GM23338 (cell line): ENCODE measurements around the gene ADCY5. TPM values are rescaled to one million over a fixed set of nuclear protein-coding genes. Genes with fewer than 3 reads are reported as not detected.

ENCODE experiments used
- ATAC-seq: fragments of 200-7000 bp; cut with Tn5 transposase; 3 replicates; pipeline ENCODE4 v1.9.1; 2020
- DNase-seq: peaks from one replicate; pipeline ENCODE4 v3.0.0-alpha.2; 2015; ENCODE audit warnings: low spot score
- H2AFZ ChIP-seq: fragments of 200-600 bp; sonication (generic); 2 replicates; pipeline ENCODE4 v1.8.0; 2016; ENCODE audit warnings: antibody characterized with exemption, mild to moderate bottlenecking, moderate library complexity
- H3F3A ChIP-seq: fragments of 200-600 bp; sonication (generic); replicated peaks from 2 replicates; pipeline ENCODE4 v1.8.0; 2017; ENCODE audit warnings: antibody characterized with exemption, mixed run types, low read depth
- H3K27ac ChIP-seq: fragments of 200-600 bp; sonication (generic); 2 replicates; pipeline ENCODE4 v1.6.1; 2016; ENCODE audit warnings: low read depth
- H3K27me3 ChIP-seq: fragments of 200-600 bp; sonication (generic); 2 replicates; pipeline ENCODE4 v1.8.0; 2016; ENCODE audit warnings: mild to moderate bottlenecking, mixed run types, moderate library complexity; ENCODE audit not compliant: insufficient read depth
- H3K36me3 ChIP-seq: fragments of 200-600 bp; sonication (generic); 2 replicates; pipeline ENCODE4 v1.8.0; 2016; ENCODE audit warnings: mild to moderate bottlenecking; ENCODE audit not compliant: insufficient read depth
- H3K4me1 ChIP-seq: fragments of 200-600 bp; sonication (generic); 2 replicates; pipeline ENCODE4 v1.8.0; 2016; ENCODE audit warnings: mild to moderate bottlenecking, moderate library complexity; ENCODE audit not compliant: insufficient read depth
- H3K4me2 ChIP-seq: fragments of 200-600 bp; sonication (generic); 2 replicates; pipeline ENCODE4 v1.7.1; 2017; ENCODE audit warnings: mixed run types
- H3K4me3 ChIP-seq: fragments of 200-600 bp; sonication (generic); 2 replicates; pipeline ENCODE4 v1.6.1; 2016; ENCODE audit warnings: mixed run types
- H3K79me2 ChIP-seq: fragments of 200-600 bp; sonication (generic); replicated peaks from 2 replicates; pipeline ENCODE4 v1.8.0; 2017; ENCODE audit warnings: mild to moderate bottlenecking; ENCODE audit not compliant: insufficient read depth
- H3K9me2 ChIP-seq: fragments of 200-600 bp; sonication (generic); 2 replicates; pipeline ENCODE4 v1.8.0; 2017; ENCODE audit not compliant: insufficient read depth
- H4K20me1 ChIP-seq: fragments of 200-600 bp; sonication (generic); replicated peaks from 2 replicates; pipeline ENCODE4 v1.8.0; 2017; ENCODE audit warnings: mild to moderate bottlenecking; ENCODE audit not compliant: insufficient read depth
- H3K27ac Mint-ChIP-seq: 2 replicates; pipeline ENCODE4 v1.8.0; 2020; ENCODE audit warnings: inconsistent platforms, mild to moderate bottlenecking, moderate library complexity, mixed read lengths
- H3K27me3 Mint-ChIP-seq: 3 replicates; pipeline ENCODE4 v1.8.0; 2022; ENCODE audit warnings: low read depth, mild to moderate bottlenecking, moderate library complexity, mixed read lengths, inconsistent platforms; ENCODE audit not compliant: insufficient read depth, poor library complexity
- H3K36me3 Mint-ChIP-seq: 3 replicates; pipeline ENCODE4 v1.8.0; 2021; ENCODE audit warnings: low read depth, mild to moderate bottlenecking, inconsistent platforms, moderate library complexity, mixed read lengths
- H3K4me1 Mint-ChIP-seq: 3 replicates; pipeline ENCODE4 v1.8.0; 2020; ENCODE audit warnings: mild to moderate bottlenecking, inconsistent platforms, mixed read lengths
- H3K4me3 Mint-ChIP-seq: 3 replicates; pipeline ENCODE4 v1.8.0; 2021; ENCODE audit warnings: moderate library complexity, mild to moderate bottlenecking, inconsistent platforms, mixed read lengths
- H3K9me3 Mint-ChIP-seq: 3 replicates; pipeline ENCODE4 v1.8.0; 2020; ENCODE audit warnings: moderate library complexity, mild to moderate bottlenecking, inconsistent platforms, mixed read lengths
- CREB1 ChIP-seq: fragments of 250-450 bp; sonication (Bioruptor Pico); IDR thresholded peaks from 2 replicates; pipeline ENCODE4 v1.5.0; 2020; ENCODE audit warnings: low read depth, mild to moderate bottlenecking, moderate library complexity
- EZH2phosphoT487 ChIP-seq: fragments of 200-600 bp; sonication (generic); IDR thresholded peaks from one replicate; pipeline ENCODE4 v1.8.1; 2018; ENCODE audit warnings: antibody characterized with exemption; ENCODE audit not compliant: unreplicated experiment
- JUNB ChIP-seq: IDR thresholded peaks from one replicate; pipeline ENCODE4 v1.6.1; 2016; ENCODE audit warnings: antibody characterized with exemption; ENCODE audit not compliant: unreplicated experiment
- NANOG ChIP-seq: IDR thresholded peaks from 2 replicates; pipeline ENCODE4 v1.6.1; 2016; ENCODE audit warnings: antibody characterized with exemption, borderline replicate concordance
- POLR2AphosphoS5 ChIP-seq: IDR thresholded peaks from 2 replicates; pipeline ENCODE4 v1.6.1; 2016; ENCODE audit warnings: antibody characterized with exemption, low read depth
- STAT1 ChIP-seq: IDR thresholded peaks from one replicate; pipeline ENCODE4 v1.6.1; 2016; ENCODE audit warnings: antibody characterized with exemption; ENCODE audit not compliant: unreplicated experiment
- ZNF114 ChIP-seq: fragments of 250-450 bp; sonication (Bioruptor Pico); IDR thresholded peaks from 2 replicates; pipeline ENCODE4 v1.5.0; 2020; ENCODE audit warnings: mild to moderate bottlenecking, moderate library complexity
- ZNF331 ChIP-seq: fragments of 250-450 bp; sonication (Bioruptor Pico); IDR thresholded peaks from 2 replicates; pipeline ENCODE4 v1.5.0; 2020; ENCODE audit warnings: low read depth, mild to moderate bottlenecking, moderate library complexity
- polyA plus RNA-seq: library from polyadenylated mRNA; unstranded; fragments of >200 nt; fragmentation: Nextera tagmentation; extraction: Ambion mirVana; gene quantifications from 2 replicates; pipeline ENCODE4 v1.2.1, GENCODE V29; 2016
- total RNA-seq: library from RNA; depleted of rRNA; stranded (reverse); fragments of >200 nt; shearing (Covaris generic); gene quantifications from 2 replicates; pipeline ENCODE4 v1.2.3, GENCODE V29; 2014
- TF ChIP-seq, protein P1 (sequence below): IDR thresholded peaks from one replicate; pipeline ENCODE4 v1.6.1; 2018; ENCODE audit warnings: antibody characterized with exemption; ENCODE audit not compliant: unreplicated experiment

ADCY5 gene
- total and polyA plus RNA-seq, 2 experiments from 2014 or later, result 3.5 to 10.2 TPM

DNA sequence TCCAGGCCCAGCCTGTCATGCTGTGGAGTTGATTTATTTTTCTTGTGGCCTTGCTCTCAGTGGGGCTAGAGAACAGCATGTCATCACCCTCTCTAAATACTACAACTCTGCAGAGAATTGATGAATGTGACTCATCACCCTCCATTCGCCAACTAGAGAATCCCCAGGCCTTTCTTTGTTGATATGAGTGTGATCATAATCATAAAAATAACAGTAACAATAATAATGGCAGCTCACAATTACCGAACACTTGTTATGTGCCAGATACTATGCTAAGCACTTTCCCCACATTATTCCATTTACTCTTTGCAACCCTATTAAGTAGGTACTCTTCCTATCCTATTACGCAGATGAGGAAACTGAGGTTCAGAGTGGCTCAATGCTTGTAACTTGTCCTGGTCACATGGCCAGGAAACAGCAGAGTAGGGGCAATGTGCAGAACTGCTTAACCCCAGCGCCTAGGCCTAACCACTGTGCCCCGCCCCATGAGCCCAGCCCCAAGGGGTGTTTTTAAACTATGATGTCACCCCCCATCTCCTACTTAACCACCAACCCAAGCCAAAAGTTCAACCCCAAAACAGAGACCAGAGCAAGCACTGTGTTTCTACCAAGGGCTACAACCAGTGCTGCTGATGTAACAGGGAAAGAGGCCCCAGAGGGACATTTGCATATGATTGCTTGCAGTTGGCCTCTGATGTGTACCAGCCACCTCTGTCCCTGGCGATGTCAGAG, 104.5 kb downstream of the ADCY5 start (continued):
- TF ChIP-seq, protein P1, sequence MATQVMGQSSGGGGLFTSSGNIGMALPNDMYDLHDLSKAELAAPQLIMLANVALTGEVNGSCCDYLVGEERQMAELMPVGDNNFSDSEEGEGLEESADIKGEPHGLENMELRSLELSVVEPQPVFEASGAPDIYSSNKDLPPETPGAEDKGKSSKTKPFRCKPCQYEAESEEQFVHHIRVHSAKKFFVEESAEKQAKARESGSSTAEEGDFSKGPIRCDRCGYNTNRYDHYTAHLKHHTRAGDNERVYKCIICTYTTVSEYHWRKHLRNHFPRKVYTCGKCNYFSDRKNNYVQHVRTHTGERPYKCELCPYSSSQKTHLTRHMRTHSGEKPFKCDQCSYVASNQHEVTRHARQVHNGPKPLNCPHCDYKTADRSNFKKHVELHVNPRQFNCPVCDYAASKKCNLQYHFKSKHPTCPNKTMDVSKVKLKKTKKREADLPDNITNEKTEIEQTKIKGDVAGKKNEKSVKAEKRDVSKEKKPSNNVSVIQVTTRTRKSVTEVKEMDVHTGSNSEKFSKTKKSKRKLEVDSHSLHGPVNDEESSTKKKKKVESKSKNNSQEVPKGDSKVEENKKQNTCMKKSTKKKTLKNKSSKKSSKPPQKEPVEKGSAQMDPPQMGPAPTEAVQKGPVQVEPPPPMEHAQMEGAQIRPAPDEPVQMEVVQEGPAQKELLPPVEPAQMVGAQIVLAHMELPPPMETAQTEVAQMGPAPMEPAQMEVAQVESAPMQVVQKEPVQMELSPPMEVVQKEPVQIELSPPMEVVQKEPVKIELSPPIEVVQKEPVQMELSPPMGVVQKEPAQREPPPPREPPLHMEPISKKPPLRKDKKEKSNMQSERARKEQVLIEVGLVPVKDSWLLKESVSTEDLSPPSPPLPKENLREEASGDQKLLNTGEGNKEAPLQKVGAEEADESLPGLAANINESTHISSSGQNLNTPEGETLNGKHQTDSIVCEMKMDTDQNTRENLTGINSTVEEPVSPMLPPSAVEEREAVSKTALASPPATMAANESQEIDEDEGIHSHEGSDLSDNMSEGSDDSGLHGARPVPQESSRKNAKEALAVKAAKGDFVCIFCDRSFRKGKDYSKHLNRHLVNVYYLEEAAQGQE, result no peak
- no peak for TF ChIP-seq CREB1 (CRISPR knock-in tag)

- H3K27ac ChIP-seq, result no peak overlapping the region
- no peaks in the 10 kb centered on the region for H3F3A ChIP-seq
- no peak overlapping the region for H3K4me3 ChIP-seq
- no peak for ATAC-seq
- H3K27ac Mint-ChIP-seq, result peak overlapping the region; percentile 93; the same call in 1 of the 2 replicates
- H3K4me1 Mint-ChIP-seq, result peaks cover 24% of the 10 kb centered on the region
- DNase-seq, result no peak
- no peak overlapping the region for H3K4me2 ChIP-seq
- H3K27me3 Mint-ChIP-seq, result peaks cover 9% of the 10 kb centered on the region
- TF ChIP-seq CREB1 (CRISPR knock-in tag), result no peak
- no peak for TF ChIP-seq ZNF114
- TF ChIP-seq EZH2phosphoT487, result no peak
- TF ChIP-seq NANOG, result no peak
- no peak for TF ChIP-seq JUNB
- no peak for TF ChIP-seq POLR2AphosphoS5
- no peak for TF ChIP-seq STAT1
- H3K9me3 Mint-ChIP-seq, result no peaks in the 10 kb centered on the region; the same call in 2 of the 3 replicates
- no peaks in the 10 kb centered on the region for H4K20me1 ChIP-seq
- H3K36me3 ChIP-seq, result no peaks in the 10 kb centered on the region
- peaks cover 10% of the 10 kb centered on the region for H3K4me1 ChIP-seq
- H2AFZ ChIP-seq, result no peak overlapping the region; the same call in 1 of the 2 replicates
- no peaks in the 10 kb centered on the region for H3K36me3 Mint-ChIP-seq
- no peaks in the 10 kb centered on the region for H3K79me2 ChIP-seq
- no peaks in the 10 kb centered on the region for H3K27me3 ChIP-seq
- H3K9me2 ChIP-seq, result no peaks in the 10 kb centered on the region
- no peak overlapping the region for H3K4me3 Mint-ChIP-seq
Measured at GRCh38 chr3:123343296-123344174, 105.4 kb downstream of the ADCY5 start.

DNA sequence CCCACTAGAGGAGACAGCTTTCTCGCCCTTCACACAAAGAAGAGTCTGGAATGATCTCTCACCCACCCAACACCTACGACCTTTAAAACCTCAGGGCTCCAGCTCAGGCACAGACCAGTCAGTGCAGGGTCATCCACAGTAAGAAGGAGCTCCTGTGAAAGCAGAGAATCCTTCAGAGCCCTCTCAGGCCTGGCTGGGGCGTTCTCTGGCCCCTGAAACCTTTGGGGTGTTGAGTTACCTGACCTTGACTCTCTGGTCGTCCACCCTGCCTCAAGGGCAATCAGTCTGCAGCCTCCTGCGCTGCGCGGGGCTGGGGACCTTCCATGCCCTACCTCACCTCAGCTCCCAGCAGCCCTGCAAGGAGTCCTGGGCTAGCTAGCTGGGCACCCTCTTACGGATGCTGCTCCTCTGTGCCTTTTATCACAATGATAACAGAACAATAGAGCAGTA, 106.2 kb downstream of the ADCY5 start:
- Histone ChIP-seq H3K4me3 (no peak overlapping the region), H2AFZ (no peak overlapping the region), H3F3A (no peaks in the 10 kb centered on the region), H3K9me2 (no peaks in the 10 kb centered on the region), H3K36me3 (no peaks in the 10 kb centered on the region), H3K27me3 (no peaks in the 10 kb centered on the region), H3K4me1 (peaks cover 10% of the 10 kb centered on the region), H3K4me2 (no peak overlapping the region), H4K20me1 (no peaks in the 10 kb centered on the region), H3K27ac (no peak overlapping the region), H3K79me2 (no peaks in the 10 kb centered on the region)
- no peak for ATAC-seq
- no peaks in the 10 kb centered on the region for H3K36me3 Mint-ChIP-seq
- no peak overlapping the region for H3K27ac Mint-ChIP-seq
- no peak overlapping the region for H3K4me3 Mint-ChIP-seq
- peaks cover 20% of the 10 kb centered on the region for H3K4me1 Mint-ChIP-seq
- DNase-seq, result no peak
- peaks cover 8% of the 10 kb centered on the region for H3K27me3 Mint-ChIP-seq
- no peaks in the 10 kb centered on the region; the same call in 2 of the 3 replicates for H3K9me3 Mint-ChIP-seq
- TF ChIP-seq ZNF331 (CRISPR knock-in tag), result no peak
